SHP77 (cell line): ENCODE results near the gene SLC22A7.

ENCODE experiments used
- DNase-seq, 2 experiments: peaks; one replicate each; lab custom pipeline; 2025; lab: John Stamatoyannopoulos, UW

The SLC22A7 gene

GRCh38 chr6:43297644-43298564, at the start of gene SLC22A7:
TSS of gene SLC22A7 (plus strand) at chr6:43298260. CDS start at chr6:43298359, 99 bp downstream.
- no peak for DNase-seq

GRCh38 chr6:43248791-43249190, 49.3 kb upstream of the SLC22A7 start:
- no peak for DNase-seq

- no peak for DNase-seq
Measured at GRCh38 chr6:43250992-43251373, 47.1 kb upstream of the SLC22A7 start.

GRCh38 chr6:43253401-43253800, 44.7 kb upstream of the SLC22A7 start:
- no peak for DNase-seq

GRCh38 chr6:43254138-43254817, 43.8 kb upstream of the SLC22A7 start:
- DNase-seq: no peak

GRCh38 chr6:43254846-43255245, 43.2 kb upstream of the SLC22A7 start:
- DNase-seq: no peak

- no peak for DNase-seq
Measured at GRCh38 chr6:43255408-43256054, 42.5 kb upstream of the SLC22A7 start.

- no peak for DNase-seq
Measured at GRCh38 chr6:43256670-43257366, 41.2 kb upstream of the SLC22A7 start.

- no peak for DNase-seq
Measured at GRCh38 chr6:43257367-43258145, 40.5 kb upstream of the SLC22A7 start.

GRCh38 chr6:43258180-43258579, 39.9 kb upstream of the SLC22A7 start:
- DNase-seq: no peak

- no peak for DNase-seq
Measured at GRCh38 chr6:43258807-43259686, 39.0 kb upstream of the SLC22A7 start.

- no peak for DNase-seq
Measured at GRCh38 chr6:43260791-43261190, 37.3 kb upstream of the SLC22A7 start.

- DNase-seq: no peak
Measured at GRCh38 chr6:43261198-43261597, 36.9 kb upstream of the SLC22A7 start.

- DNase-seq: no peak
Measured at GRCh38 chr6:43262000-43262779, 35.9 kb upstream of the SLC22A7 start.

- DNase-seq: no peak
Measured at GRCh38 chr6:43262780-43263313, 35.2 kb upstream of the SLC22A7 start.

- peak; percentile 61 to 80 for DNase-seq
Measured at GRCh38 chr6:43263314-43264178, 34.5 kb upstream of the SLC22A7 start.

- no peak for DNase-seq
Measured at GRCh38 chr6:43264599-43265145, 33.4 kb upstream of the SLC22A7 start.

- DNase-seq: no peak
Measured at GRCh38 chr6:43265564-43265963, 32.5 kb upstream of the SLC22A7 start.
